Epidermal melanocyte (primary cell): ENCODE results near the gene THAP2.
A peak's percentile ranks its signal among the peaks of the same experiment; 100 is the strongest.

ENCODE experiments used
- DNase-seq: peaks from one replicate; pipeline ENCODE4 v3.0.0; 2011; ENCODE audit warnings: low spot score; ENCODE audit not compliant: insufficient read length

THAP2 gene

DNA sequence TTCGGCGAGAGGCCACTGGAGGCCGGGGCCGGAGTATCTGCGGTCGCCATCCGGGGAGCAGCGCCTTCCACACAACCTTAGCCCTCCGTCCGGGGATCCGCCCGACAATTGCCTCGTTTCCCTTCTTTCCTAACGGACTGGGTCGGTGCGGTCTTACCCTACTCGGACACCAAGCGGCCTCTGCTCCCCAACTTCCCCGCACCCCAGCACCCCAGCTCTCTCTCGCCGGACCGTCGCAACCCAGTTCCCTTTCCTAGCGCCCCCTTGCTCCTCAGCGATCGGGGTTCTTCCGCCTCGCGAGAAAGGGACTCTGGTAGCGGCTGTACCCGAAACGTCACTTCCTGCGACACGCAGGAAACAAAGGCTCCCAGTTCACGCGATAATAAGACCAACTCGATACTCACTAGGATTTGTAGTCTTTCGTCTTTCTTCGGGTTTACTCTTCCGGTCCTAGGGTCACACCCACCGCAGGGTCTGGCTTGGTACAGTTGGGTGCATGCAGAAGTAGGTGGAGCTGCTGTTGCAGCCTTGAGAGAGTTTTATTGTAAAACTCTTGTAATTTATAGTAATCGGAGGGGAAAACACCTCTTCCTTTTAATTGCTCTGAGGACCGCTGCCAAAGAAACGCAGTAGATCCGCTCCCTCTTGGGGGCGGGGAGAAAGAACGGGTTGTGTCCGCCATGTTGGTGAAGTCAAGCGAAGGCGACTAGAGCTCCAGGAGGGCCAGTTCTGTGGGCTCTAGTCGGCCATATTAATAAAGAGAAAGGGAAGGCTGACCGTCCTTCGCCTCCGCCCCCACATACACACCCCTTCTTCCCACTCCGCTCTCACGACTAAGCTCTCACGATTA is at the start of gene THAP2, which contains the start of gene ZFC3H1:
THAP2 (plus strand) TSS at position 741 of the 850 bp plus-strand sequence. CDS start 209 bp downstream, outside the sequence.
ZFC3H1 (minus strand) TSS at position 288 of the 850 bp plus-strand sequence; CDS start at position 50, 238 bp downstream.
- peak; percentile 79 for DNase-seq

DNA sequence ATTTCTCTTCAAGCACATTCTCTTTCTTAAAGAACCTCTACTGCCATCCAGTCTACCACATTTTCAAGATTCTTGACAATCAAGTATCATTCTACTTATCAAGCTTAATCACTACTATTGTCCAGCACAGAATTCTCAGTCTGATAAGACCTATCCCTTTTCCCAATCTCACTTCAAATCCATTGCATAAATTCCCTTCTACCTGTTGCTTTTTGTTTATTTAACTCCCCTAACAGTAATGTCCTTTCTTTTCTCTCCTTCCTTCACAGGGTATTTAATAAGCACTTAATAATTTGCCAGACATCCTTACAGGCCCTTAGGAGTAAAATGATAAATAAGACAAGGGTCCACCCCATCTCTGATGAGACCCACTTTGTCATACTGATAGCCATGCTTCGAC is 42.2 kb upstream of the THAP2 start:
- no peak for DNase-seq

DNA sequence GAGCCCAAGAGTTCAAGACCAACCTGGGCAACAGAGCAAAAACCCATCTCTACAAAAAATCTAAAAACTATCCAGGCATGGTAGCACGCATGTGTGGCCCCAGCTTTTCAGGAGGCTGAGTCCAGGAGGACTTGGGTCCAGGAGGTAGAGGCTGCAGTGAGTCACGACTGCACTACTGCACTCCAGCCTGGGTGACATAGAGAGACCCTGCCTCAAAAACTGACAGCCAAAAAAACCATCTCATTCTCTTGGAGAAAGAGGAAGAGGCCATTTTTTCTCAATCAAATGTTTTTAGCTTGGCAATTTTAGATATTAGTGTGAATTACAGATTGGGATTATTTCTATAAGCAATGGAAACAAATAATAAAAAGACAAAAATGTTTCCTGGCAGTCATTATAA is 38.6 kb upstream of the THAP2 start:
- DNase-seq: no peak

DNA sequence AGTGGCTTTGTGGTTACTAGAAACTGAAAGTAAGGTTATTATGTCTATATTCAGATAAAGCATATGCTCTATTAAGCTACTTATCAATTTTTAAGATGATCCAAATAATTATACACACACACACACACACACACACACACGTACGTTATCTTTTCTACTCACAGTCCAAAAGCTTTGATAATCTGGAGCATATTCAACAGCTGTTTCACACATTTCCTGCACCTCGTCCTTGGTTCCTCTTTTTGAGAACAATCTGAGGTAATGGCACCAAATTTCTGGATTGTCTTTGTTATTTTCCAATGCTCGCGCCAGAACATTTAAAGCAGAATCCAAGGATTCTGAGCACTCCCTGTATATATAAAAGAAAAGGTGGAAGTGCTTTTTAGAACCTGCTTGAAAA is 38.0 kb upstream of the THAP2 start:
- DNase-seq: no peak

DNA sequence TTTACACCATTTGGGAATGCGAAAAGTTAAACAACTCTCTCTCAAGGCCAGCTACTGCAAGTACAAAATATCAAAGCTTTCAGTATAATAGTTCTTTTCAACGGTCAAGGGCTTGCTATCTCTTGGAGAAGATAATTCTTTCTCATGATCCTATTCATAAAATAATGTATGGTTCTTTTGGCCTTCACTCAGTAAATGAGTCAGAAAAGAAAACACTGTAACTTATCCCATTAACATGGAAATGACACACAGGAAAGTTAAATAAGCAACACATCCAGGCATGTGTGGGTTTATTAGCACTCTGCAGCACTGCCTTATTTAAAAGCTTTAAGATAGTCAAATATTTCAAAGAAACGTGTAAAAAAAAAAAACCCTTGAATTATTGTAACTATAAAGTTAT is 37.3 kb upstream of the THAP2 start:
- DNase-seq: no peak

DNA sequence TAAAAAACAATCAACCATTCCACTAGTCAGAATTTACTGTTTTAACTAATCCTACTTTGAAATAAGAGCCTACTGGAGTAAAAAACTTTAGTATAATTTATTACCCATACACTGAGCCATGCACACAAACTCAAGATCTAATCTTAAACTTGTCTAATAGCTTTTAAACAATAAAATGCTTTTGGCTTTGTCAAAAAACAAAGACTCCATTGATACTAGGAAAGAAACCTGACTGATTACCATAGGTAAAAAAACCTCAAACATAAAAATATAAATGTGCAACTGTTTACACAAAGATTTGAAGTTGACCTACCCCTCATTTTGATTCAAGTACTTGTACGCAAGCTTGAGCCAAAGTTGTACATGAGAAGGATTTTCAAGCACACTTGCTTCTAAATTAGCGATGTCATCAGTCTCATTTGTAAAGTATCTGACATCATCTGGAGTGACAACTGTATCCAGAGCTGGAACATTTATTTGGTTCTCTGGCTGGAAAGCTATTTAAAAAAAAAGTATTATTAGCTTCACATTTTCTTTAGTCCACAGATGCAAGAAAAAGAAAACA is 36.6 kb upstream of the THAP2 start:
- DNase-seq: no peak

DNA sequence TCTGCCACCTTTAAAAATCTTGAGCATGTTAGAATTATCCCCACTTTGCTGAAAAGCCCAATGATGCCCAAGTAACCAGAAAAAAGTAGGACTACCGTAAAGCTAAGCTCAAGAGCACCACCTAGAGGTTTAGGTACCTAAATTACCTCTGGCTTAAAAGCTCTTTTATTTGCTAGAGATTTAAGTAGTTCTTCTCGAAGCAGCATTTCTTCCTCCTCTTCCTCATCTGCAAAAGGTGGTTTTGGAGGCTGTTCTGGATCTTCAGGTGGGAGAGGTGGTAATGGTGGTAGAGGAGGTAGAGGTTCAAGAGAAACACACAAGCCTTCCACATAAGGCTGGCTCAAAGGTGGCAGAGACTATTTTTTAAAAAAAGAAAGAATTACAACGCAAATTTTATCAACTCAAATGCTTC is 27.4 kb upstream of the THAP2 start:
- DNase-seq: peak; percentile 20

DNA sequence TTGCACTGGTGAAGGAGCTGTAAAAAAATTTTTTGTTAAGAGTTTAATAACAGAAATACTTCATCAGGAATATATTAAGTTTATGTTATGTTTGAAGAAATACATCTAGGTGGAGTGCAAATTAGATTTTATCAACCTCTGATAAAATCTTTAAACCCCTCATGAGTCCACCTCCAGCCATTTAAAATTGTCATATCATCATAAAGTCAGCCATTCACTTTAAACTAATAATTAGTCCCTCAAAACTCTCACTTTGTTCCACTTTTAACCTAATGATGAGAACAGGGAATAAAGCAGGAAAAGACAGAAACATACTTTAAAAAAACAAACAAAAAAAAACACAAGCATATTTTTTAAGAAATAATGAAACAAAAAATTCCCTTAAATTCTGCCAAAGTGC is 25.6 kb upstream of the THAP2 start:
- DNase-seq: no peak

DNA sequence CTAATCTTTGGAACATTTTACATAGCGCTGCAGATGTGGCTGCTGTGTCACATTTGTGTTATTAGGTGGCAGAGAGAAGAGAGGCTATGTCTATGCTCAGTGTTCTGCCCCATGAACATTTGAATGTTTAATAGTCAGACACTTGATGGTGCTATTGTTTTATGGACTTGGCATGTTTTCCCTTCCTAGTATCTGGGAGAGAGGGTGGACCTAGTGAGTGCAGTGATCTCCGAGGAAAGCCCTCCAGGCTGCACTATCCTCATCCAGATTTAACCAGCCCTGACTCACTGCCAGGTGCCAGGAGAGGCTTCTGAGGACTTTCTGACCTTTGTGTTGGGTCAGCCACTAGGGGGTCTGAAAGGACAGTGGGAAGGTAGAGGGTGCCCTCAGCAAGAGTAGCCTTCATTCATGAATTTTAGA is 24.8 kb upstream of the THAP2 start:
- no peak for DNase-seq

DNA sequence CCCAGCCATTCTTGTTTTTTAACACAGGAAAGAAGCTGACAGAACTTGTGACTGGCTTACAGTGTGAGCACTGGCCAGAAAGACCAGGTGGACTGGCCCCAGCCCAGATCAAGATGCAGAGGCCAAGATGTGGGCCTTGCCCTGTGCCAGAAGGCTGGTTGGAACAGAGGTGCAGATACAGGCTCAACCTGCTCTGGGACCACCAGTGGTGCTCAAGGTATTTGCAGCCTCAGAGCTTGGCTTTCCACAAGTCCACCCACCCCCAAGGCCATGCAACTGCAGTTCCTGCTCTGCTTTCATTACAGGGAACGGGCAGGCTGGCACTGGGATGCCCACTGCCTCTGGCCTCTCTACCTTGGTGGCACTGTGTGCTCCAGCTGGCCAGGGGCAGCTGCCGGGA is 23.8 kb upstream of the THAP2 start:
- no peak for DNase-seq

DNA sequence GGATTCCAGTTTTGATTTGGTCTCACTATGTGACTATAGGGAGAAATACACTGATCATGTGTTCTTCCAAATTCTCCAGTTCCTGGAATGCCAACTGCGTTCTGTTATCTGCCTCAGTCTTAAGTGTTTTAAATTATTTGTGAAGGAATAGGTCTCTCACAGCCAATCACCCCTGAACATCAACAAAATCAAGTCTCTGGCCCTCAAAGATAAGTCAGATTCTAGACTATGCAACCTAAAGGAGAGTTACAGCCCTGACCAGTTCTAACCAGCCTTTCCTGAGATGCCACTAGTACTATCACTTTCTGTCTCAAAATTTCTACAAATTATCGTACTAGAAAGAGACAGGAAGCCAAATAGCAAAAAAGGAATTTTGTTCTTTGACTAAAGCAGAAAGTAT is 22.7 kb upstream of the THAP2 start:
- no peak for DNase-seq

DNA sequence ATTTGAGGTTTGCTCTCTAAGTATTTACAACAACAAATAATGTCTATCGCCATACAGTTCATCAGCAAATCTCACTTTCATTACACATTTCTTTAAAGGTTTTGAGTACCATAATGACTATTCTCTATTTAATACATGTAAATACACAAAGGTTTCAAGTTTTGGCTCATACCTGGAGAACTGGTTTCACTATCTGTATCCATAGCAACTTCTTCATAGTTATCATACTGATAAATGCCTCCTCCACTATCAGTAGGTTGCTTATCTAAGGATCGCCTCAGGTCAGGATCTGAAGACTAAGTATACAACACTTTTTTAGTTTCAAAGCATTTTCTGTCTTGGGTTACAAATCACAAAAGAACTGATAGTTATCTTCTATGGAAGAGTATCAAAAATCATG is 21.8 kb upstream of the THAP2 start:
- no peak for DNase-seq

DNA sequence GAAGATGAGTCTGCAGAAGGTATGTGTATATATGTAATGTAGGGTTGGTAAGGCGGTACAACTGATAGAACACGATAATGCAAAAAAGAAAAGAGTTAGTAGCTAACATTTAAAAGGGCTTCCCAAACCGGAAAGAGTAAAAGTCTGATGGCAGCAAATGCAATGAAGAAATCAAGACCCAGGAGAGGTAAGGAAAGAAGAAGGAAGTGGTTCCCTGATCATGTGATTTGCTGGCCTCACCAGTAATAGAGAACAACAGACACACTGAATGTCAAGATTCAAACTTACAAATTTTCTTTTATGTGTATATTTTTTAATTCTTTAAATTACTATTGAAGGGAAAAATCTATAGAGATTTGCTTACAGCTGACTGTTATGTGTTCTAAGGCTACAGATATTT is 18.8 kb upstream of the THAP2 start:
- no peak for DNase-seq

DNA sequence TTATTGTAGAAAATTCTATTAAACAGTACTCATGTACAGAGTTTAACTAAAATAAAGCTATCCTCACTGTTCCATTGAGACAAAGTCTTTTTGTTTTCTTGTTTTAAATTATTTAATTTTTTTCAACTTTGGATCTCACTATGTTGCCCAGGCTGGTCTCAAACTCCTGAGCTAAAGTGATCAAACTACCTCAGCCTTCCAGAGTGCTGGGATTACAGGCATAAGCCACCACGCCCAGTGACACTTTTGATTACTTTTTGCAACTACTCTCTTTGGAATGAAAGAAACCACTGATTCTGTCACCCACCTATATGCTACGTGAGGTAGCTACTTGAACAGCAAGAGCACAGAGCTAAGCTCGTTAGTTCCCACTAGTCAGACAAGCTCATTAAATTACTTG is 17.6 kb upstream of the THAP2 start:
- no peak for DNase-seq

DNA sequence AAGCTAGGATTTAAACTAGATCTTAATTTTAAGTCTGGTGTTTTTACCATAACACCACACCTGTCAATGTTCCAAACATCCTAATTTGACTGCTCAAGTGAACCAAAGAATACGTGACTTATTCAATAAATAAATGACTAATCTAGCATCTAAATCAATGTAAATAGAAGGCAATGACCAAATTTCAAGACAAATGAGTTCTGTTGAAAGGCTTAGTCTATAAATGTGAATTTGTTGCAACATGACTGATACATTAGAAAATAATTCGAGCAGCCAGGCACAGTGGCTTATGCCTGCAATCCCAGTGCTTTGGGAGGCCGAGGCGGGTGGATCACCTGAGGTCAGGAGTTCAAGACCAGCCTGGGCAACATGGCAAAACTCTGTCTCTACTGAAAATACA is 15.6 kb upstream of the THAP2 start:
- DNase-seq: no peak

DNA sequence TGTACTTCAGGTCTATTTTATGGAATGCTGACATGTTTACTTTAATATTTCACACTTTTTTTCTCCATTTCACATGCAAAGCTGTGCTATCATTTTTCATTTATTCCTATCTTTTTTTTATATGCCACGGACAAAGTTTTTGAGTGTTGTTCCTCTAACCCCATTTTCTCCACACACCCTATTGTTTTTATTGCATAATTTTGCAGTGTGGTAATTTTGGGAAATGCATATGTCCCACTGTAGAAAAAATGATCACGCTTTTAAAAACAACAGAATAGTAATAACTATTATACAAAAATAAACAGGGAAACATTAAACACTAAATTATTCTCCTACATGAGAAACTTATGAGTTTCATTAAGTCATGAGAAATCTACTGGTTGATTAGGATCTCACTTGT is 14.7 kb upstream of the THAP2 start:
- DNase-seq: no peak

DNA sequence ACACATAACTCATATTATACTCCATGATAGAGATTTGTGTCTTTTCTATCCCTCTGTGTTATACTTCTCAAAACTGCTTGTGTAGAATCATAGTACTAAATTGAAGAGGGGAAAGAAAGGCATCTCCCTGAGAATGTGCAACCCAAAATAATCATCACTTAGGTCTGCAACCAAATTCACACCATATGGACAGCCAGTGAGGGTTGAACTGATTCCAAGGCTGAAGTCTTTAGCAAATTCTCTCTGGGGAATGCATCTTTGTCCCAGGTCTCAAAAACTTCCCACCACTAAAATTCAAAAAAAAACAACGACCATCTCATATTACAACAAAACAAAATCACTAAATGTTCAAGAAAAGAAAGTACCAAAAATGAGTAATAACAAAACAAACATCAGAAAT is 11.4 kb upstream of the THAP2 start:
- DNase-seq: no peak

DNA sequence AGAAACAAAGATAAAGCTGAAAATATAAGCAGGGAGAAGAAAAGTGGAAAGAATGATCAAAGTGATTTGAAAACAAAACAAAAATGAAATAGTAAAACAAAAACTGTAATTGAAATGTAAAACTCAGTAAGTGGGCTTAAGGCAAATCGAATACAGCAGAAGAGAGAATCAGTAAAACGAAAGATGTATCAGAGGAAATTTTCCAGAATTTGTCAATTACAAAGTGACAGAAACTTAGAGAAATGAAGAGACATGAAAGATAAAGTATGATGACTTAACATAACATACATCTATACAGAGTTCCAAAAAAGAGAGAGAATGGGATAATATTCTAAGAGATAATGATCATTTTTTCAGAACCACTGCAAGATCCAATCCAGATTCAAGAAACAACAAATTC is 11.0 kb upstream of the THAP2 start:
- DNase-seq: no peak

DNA sequence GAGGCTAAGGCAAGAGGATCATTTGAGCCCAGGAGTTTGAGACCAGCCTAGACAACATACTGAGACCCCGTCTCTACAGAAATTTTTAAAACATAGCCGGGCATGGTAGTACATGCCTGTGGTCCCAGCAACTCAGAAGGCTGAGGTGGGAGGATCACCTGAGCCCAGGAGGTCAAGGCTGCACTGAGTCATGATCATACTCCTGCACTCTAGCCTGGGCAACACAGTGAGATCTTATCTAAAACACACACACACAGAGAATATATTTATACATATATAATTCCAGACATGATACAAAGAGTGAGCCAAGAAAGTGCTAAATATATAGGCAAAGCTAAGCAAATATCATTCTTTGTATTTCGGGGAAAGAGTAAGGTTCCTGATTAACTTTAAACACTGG is 9.9 kb upstream of the THAP2 start:
- DNase-seq: no peak

DNA sequence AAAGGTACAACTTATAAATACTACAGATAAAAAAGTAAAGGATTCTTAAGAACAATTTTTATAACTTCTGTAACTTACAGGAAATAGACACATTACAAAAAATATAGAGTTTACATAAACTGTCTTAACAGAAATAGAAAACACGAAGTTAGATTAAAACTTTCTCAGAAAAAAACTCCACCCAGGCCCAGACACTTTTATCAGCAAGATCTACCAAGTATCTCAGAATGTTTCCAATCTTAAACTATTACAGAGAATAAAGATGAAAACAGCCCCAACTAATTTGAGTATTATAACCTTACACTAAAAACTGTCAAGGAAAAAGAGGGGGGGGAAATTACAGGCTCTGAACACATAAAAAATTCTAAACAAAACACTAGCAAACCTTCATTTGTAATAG is 8.6 kb upstream of the THAP2 start:
- no peak for DNase-seq

DNA sequence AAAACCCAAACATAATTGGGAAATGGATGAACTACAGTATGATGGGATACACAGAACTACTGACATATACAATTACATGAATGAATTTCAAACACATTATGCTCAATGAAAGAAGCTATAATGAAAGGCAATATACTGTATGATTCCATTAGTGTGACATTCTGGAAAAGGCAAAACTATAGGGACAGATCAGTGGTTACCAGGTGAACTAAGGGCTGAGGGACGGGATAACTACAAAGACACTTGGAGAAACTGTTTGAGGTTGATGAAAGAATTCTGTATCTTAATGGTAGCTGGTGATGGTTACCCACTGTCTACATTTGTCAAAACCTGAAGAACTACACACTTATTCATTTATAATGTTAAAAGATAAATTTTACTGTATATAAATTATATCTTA is 8.2 kb upstream of the THAP2 start:
- no peak for DNase-seq

DNA sequence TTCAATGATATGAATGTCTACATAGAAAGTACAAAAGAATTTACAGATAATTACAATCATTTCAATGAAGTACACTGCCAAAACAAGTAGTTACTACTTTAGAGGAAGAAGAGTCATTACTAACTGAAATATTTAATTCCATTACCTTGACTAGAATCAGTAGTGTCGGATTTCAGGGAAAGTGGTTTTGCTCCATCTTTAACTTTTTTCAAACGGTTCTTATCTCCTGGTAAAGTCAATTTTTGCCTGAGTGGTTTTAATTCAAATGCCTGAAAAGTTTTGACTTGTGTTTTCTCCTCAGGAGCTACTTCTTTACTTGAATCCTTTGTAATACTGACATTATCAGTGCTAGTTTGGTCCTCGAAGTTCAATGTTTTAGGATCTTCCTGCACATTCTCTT is 7.4 kb upstream of the THAP2 start:
- DNase-seq: no peak

DNA sequence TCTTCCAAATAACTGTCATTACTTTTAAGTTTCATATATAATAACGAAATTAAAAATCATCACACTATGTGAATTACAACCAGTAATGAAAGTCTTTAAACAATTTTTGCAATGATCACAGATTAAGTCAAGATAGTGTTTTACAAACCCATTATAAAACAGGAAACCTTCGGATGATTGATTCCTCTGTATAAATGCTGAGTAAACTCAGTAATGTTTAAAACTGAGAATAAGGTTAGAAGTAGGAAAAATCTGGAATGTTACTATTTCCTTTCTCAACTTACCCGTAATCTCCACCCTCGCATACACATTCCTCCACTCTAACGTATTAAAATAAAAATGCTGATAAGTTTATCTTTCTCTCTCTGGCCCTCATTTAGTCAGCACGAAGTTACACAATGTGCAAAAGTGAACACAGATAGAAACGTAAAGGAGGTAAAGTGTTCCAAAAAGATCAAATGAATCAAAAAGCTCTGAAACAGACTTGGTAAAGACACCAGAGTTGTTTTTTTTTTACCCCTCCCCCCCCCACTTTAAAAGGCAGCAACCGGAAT is 2.0 kb upstream of the THAP2 start:
- no peak for DNase-seq
